Neutrophil (primary cell): ENCODE results near the gene TFDP1.

ENCODE experiments used
- H3K27ac ChIP-seq: fragments of 200-600 bp; sonication (generic); 2 replicates; pipeline ENCODE4 v1.5.1; 2016; ENCODE audit warnings: mild to moderate bottlenecking, moderate library complexity
- H3K27me3 ChIP-seq: fragments of 200-600 bp; sonication (generic); 2 replicates; pipeline ENCODE4 v1.6.0; 2016; ENCODE audit warnings: mild to moderate bottlenecking
- H3K36me3 ChIP-seq: fragments of 200-600 bp; sonication (generic); 2 replicates; pipeline ENCODE4 v1.5.1; 2017
- H3K4me1 ChIP-seq, 2 experiments: fragments of 200-600 bp in 1 of 2; sonication (generic) in 1 of 2; 1 replicate in 1 of 2; 2 replicates in 1 of 2; pipeline versions ENCODE4 v1.5.1 to v1.6.1; 2013 to 2016; ENCODE audit warnings: low read depth in 1 of 2, low read length in 1 of 2, mild to moderate bottlenecking in 1 of 2, moderate library complexity in 1 of 2; ENCODE audit not compliant: control insufficient read depth in 1 of 2, insufficient read depth in 1 of 2
- H3K4me3 ChIP-seq, 2 experiments: fragments of 200-600 bp in 1 of 2; sonication (generic) in 1 of 2; 1 replicate in 1 of 2; 2 replicates in 1 of 2; pipeline ENCODE4 v1.5.1; 2013 to 2016; ENCODE audit warnings: low read depth in 1 of 2, low read length in 1 of 2, mild to moderate bottlenecking in 1 of 2, moderate library complexity in 1 of 2
- H3K9me3 ChIP-seq: fragments of 200-600 bp; sonication (generic); 2 replicates; pipeline ENCODE4 v1.5.1; 2016
- TF ChIP-seq, protein P1 (sequence below): fragments of 200-600 bp; sonication (generic); IDR thresholded peaks from 2 replicates; pipeline ENCODE4 v1.5.1; 2016; ENCODE audit warnings: antibody characterized with exemption

The TFDP1 gene

DNA sequence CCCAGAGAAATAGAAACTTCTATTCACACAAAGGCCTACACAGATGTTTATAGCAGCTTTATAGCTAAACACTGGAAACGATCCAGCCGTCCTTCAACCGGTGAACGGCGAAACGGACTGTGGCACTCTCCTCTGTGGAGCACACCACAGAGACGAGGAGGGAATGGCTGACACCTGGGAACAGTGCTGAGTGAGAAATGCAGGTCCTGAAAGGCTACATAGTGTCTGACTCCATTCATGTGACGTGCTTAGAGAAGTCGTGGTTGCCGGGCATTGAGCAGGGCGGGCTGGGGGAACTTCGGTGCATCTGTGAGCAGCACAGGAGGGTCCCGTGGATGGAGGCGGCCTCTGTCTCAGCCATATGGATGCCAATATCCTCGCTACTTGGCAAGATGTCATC, 79.4 kb downstream of the TFDP1 start:
- H3K27me3 ChIP-seq: peaks cover 21% of the 10 kb centered on the region
- TF ChIP-seq, protein P1, sequence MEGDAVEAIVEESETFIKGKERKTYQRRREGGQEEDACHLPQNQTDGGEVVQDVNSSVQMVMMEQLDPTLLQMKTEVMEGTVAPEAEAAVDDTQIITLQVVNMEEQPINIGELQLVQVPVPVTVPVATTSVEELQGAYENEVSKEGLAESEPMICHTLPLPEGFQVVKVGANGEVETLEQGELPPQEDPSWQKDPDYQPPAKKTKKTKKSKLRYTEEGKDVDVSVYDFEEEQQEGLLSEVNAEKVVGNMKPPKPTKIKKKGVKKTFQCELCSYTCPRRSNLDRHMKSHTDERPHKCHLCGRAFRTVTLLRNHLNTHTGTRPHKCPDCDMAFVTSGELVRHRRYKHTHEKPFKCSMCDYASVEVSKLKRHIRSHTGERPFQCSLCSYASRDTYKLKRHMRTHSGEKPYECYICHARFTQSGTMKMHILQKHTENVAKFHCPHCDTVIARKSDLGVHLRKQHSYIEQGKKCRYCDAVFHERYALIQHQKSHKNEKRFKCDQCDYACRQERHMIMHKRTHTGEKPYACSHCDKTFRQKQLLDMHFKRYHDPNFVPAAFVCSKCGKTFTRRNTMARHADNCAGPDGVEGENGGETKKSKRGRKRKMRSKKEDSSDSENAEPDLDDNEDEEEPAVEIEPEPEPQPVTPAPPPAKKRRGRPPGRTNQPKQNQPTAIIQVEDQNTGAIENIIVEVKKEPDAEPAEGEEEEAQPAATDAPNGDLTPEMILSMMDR: no peak
- H3K4me1 ChIP-seq: no peaks in the 10 kb centered on the region
- H3K36me3 ChIP-seq: no peaks in the 10 kb centered on the region
- no peaks in the 10 kb centered on the region for H3K9me3 ChIP-seq
- H3K27ac ChIP-seq: no peak overlapping the region
- H3K4me3 ChIP-seq: no peak overlapping the region

DNA sequence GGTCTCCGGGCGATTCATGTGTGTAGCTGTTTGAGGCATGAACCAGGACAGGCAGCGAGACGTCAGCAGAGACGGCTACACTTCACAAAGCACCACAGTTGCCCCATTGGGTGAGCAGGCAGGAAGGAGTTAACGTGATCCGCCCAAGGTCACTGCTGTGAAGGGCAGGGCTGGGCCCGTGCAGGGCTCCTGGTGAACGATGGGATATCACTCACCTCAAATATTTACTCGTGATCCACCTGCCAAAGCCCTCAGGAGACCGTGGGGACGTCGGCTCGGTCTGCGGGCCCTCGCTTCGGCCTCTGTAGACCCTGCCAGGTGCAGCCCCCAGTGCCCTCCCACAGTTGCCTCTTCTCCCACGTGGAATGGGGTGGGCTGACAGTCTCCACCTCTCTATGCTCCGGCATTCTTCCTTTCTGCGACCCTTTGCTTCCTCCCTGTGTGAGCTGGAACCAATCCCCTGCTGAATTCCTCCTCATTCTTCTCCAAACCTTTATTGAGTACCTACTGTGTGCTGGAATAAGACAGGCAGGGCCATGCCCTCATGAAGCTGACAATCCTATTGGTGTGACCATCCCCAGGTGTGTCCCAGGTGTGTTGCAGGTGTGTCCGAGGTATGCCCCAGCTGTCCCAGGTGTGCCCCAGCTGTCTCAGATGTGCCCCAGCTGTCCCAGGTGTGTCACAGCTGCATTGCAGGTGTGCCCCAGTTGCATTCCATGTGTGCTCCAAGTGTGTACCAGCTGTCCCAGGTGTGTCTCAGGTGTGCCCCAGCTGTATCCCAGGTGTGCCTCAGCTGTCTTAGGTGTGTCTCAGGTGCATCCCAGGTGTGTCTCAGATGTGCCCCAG, 80.4 kb downstream of the TFDP1 start:
- Histone ChIP-seq H3K27me3 (peaks cover 21% of the 10 kb centered on the region), H3K4me3 (no peak overlapping the region), H3K4me1 (no peaks in the 10 kb centered on the region), H3K27ac (no peak overlapping the region), H3K9me3 (no peaks in the 10 kb centered on the region), H3K36me3 (no peaks in the 10 kb centered on the region)
- TF ChIP-seq, protein P1: no peak

DNA sequence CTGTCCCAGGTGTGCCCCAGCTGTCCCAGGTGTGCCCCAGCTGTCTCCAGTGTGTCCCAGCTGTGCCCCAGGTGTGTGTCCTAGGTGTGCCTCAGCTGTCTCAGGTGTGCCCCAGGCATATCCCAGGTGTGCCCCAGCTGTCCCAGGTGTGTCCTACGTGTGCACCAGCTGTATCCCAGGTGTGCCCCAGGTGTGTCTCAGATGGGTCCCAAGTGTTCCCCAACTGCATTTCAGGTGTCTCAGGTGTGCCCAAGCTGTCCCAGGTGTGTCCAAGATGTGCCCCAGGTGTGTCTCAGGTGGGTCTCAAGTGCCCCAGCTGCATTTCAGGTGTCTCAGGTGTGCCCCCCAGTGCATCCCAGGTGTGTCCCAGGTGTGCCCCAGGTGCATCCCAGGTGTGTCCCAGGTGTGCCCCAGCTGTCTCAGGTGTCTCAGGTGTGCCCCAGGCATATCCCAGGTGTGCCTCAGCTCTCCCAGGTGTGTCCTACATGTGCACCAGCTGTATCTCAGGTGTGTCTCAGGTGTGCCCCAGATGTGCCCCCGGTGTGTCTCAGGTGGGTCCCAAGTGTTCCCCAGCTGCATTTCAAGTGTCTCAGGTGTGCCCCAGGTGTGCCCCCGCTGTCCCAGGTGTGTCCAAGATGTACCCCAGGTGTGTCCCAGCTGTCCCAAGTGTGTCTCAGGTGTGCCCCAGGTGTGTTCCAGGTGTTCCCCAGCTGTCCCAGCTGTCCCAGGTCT, 81.2 kb downstream of the TFDP1 start:
- TF ChIP-seq, protein P1: no peak
- Histone ChIP-seq H3K36me3 (no peaks in the 10 kb centered on the region), H3K4me3 (no peak overlapping the region), H3K27ac (no peak overlapping the region), H3K9me3 (no peaks in the 10 kb centered on the region), H3K4me1 (no peaks in the 10 kb centered on the region), H3K27me3 (peaks cover 21% of the 10 kb centered on the region)

DNA sequence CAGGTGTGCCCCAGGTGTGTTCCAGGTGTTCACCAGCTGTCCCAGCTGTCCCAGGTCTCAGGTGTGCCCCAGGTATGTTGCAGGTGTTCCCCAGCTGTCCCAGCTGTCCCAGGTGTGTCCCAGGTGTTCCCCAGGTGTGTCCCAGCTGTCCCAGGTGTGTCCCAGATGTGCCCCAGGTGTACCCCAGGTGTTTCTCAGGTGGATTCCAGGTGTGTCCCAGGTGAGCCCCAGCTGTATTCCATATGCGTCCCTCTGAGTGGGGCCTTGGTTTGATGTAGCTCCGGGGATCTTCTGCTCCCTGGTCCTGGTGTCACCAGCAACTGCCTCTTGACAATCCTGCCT, 81.7 kb downstream of the TFDP1 start:
- Histone ChIP-seq H3K27ac (no peak overlapping the region), H3K4me1 (no peaks in the 10 kb centered on the region), H3K36me3 (no peaks in the 10 kb centered on the region), H3K9me3 (no peaks in the 10 kb centered on the region), H3K27me3 (peaks cover 21% of the 10 kb centered on the region), H3K4me3 (no peak overlapping the region)
- TF ChIP-seq, protein P1: no peak

DNA sequence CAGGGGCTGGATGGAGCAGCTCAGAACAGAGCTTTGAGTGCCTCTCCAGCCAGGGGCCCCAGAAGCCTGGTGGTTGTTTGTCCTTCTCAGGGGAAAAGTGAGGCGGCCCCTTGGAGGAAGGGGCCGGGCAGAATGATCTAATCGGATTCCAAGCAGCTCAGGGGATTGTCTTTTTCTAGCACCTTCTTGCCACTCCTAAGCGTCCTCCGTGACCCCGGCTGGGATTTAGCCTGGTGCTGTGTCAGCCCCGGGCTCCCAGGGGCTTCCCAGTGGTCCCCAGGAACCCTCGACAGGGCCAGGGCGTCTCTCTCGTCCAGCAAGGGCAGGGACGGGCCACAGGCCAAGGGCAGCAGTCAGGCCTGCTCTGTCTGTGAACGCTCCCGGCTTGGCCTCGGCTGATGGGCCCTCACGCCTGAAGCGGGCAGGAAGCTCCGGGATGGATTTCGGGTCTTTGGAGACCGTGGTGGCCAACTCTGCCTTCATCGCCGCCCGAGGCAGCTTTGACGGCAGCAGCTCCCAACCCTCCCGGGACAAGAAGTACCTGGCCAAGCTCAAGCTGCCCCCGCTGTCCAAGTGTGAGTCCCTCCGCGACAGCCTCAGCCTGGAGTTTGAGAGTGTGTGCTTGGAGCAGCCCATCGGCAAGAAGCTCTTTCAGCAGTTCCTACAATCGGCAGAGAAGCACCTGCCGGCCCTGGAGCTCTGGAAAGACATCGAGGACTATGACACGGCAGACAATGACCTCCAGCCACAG, 82.6 kb downstream of the TFDP1 start, which contains the start of gene GRK1:
Gene GRK1, plus strand, starts transcription at position 269 of the 751 bp plus-strand sequence. Its CDS starts 168 bp downstream, at position 437.
- TF ChIP-seq, protein P1: no peak
- Histone ChIP-seq H3K27ac (no peak within 1 kb of the TSS), H3K4me1 (no peaks in the 10 kb centered on the region), H3K27me3 (peaks cover 21% of the 10 kb centered on the region), H3K36me3 (no peaks in the 10 kb centered on the region), H3K4me3 (no peak within 1 kb of the TSS), H3K9me3 (no peaks in the 10 kb centered on the region)
